Lower leg skin (tissue), 4 donors: ENCODE measurements around the gene PPP3CB. TPM values are rescaled to one million over a fixed set of nuclear protein-coding genes. Genes with fewer than 3 reads are reported as not detected.

Experiments
- DNase-seq, 2 donors: peaks; one replicate each; pipeline ENCODE4 v3.0.0-alpha.2; 2019; ENCODE audit warnings: low spot score in 2 of 2
- H3K4me3 ChIP-seq: fragments of 200-600 bp; sonication (generic); 2 replicates; pipeline ENCODE4 v1.5.1; 2017; ENCODE audit warnings: mild to moderate bottlenecking, low read depth; ENCODE audit not compliant: poor library complexity, severe bottlenecking
- CTCF ChIP-seq, 3 donors: fragments of 450-650 bp; IDR thresholded peaks; one replicate each; pipeline ENCODE4 v1.5.1; 2016; ENCODE audit warnings: antibody characterized with exemption in 3 of 3, mild to moderate bottlenecking in 3 of 3, moderate library complexity in 2 of 3
- POLR2A ChIP-seq, 2 donors: fragments of 450-650 bp; IDR thresholded peaks; one replicate each; pipeline ENCODE4 v1.6.1; 2016 to 2017; ENCODE audit warnings: antibody characterized with exemption in 2 of 2, mild to moderate bottlenecking in 1 of 2, moderate library complexity in 1 of 2
- WGBS, 2 donors: methylation state at CpG; one replicate each; pipeline ENCODE4 v1.1.5; 2018; 5-methylcytosine and 5-hydroxymethylcytosine counted together
- intact Hi-C: fragments of 100-400 bp; cut with DNase I; formaldehyde crosslinking; loops from one replicate; pipeline ENCODE4 v1.15.0; 2023; ENCODE audit warnings: low total_unique reads
- total RNA-seq, 4 donors: library from RNA; depleted of rRNA; stranded (reverse); fragments of >200 nt; gene quantifications; one replicate each; pipeline ENCODE4 v1.1.0, GENCODE V29; 2016

Gene PPP3CB
- total RNA-seq, 4 donors from 2014 or later: 19.8 to 25.1 (median 24.1) TPM

GRCh38 chr10:73480158-73480557 is 15.7 kb downstream of the PPP3CB start:
- H3K4me3 ChIP-seq: no peak overlapping the region
- WGBS, 2 donors: 83 to 85% methylated on average over 7 of the region's 7 CpGs
- TF ChIP-seq POLR2A (IDR thresholded peaks at IDR 0.05) (no peak), CTCF (IDR thresholded peaks at IDR 0.05) (no peak)
- intact Hi-C loops: no loop called here
- no peak for DNase-seq

- no peak overlapping the region for H3K4me3 ChIP-seq
- intact Hi-C loops: no loop called here
- DNase-seq: no peak
- TF ChIP-seq CTCF (IDR thresholded peaks at IDR 0.05) (no peak), POLR2A (IDR thresholded peaks at IDR 0.05) (no peak)
- 82 to 86% methylated on average over 3 of the region's 3 CpGs for WGBS, 2 donors
Observed at GRCh38 chr10:73478636-73479035, 17.2 kb downstream of the PPP3CB start.

DNA sequence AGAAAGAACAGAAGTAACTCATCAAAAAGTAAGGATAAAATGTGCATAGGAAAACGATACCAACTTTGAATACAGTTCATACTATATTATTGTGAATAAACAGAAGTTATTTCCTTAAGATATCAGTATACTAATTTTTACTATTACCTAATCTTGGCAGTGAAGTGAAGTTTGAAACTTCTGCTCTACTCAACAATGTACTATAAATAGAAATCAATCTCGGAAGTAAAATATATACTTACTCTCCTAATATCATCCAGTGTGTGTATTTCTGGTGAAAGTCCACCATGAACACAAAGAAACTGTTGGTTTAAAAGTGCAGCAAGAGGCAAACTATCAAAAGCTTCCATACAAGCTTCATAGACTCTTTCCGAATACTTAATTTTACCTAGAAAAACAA is 24.6 kb downstream of the PPP3CB start:
- H3K4me3 ChIP-seq: no peak overlapping the region
- WGBS, 2 donors: 82 to 87% methylated on average over 3 of the region's 3 CpGs
- DNase-seq: no peak
- intact Hi-C loops: no loop called here
- TF ChIP-seq CTCF (IDR thresholded peaks at IDR 0.05) (no peak), POLR2A (IDR thresholded peaks at IDR 0.05) (no peak)

DNA sequence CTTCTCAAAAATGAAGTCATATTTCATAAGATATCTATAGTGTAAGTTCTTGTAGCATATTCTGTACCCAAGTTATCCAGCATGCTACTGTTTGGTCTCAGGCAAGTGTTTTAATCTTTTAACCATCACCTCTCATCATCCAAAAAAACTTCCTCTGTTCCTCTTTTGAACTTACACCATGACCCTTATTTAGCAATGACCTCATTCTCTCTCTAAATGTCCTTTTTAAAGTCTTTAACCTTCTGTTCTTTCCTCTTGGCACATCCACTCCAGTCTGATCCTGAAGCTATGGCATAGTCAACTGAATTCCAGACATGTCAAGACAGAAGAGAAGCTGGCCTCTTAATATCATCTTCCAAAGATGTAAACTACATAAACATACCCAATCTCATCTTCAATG is 26.2 kb downstream of the PPP3CB start:
- H3K4me3 ChIP-seq: no peak overlapping the region
- no peak for DNase-seq
- intact Hi-C loops: no loop called here
- TF ChIP-seq CTCF (IDR thresholded peaks at IDR 0.05) (no peak), POLR2A (IDR thresholded peaks at IDR 0.05) (no peak)

DNA sequence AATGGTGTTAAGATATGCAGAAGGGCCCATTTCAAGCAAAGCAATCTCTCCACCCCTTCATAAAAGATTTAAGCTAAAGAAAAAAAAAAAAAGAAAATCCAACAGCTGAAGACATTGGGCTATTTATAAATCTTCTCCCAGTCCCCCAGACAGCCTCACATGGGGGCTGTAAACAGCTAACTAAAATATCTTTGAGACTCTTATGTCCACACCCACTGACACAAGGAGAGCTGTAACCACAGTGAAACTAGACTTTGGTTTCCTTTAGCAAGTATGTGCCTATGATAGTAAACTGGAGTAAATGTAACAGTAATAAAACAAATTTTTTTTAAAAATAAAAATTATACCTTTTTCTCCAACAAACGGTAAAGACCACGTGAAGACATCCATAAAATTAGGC is 28.6 kb downstream of the PPP3CB start:
- no peak for DNase-seq
- intact Hi-C loops: no loop called here
- TF ChIP-seq CTCF (IDR thresholded peaks at IDR 0.05): no peak
- no peak for TF ChIP-seq POLR2A (IDR thresholded peaks at IDR 0.05)
- no peak overlapping the region for H3K4me3 ChIP-seq
- 85 to 87% methylated on average over 2 of the region's 2 CpGs for WGBS, 2 donors

GRCh38 chr10:73465978-73466726 is 29.7 kb downstream of the PPP3CB start:
- no peak for DNase-seq
- intact Hi-C loops: no loop called here
- TF ChIP-seq POLR2A (IDR thresholded peaks at IDR 0.05) (no peak), CTCF (IDR thresholded peaks at IDR 0.05) (no peak)
- 95 to 96% methylated on average over 2 of the region's 2 CpGs for WGBS, 2 donors
- no peak overlapping the region for H3K4me3 ChIP-seq
